Measurements from ENCODE around the gene ARVCF. TPM values are rescaled to one million over a fixed set of nuclear protein-coding genes. Genes with fewer than 3 reads are reported as not detected.
"Not testable (repeated sequence)": the region's sequence is repeated elsewhere in the genome, so short reads cannot be mapped to it uniquely, and the experiment has no call there.

Gene ARVCF
- total RNA-seq, 4 donors from 2014 or later = 32.5 to 61.5 (median 39.5) TPM

GRCh38 chr22:19940536-19941364, 75.9 kb downstream of the ARVCF start:
- H3K4me3 ChIP-seq = peak overlapping the region; percentile 72 to 93
- TF ChIP-seq POLR2A (IDR thresholded peaks at IDR 0.05) (no peak), POLR2AphosphoS5 (IDR thresholded peaks at IDR 0.05) (no peak), EP300 (IDR thresholded peaks at IDR 0.05) (no peak)
- no peaks in the 10 kb centered on the region for H3K9me3 ChIP-seq
- H3K4me1 ChIP-seq = peaks cover 4 to 67% (median 21%) of the 10 kb centered on the region in 3 donors
- no peaks in the 10 kb centered on the region for H3K27me3 ChIP-seq
- ATAC-seq = no peak
- H3K36me3 ChIP-seq = peaks cover 0 to 11% of the 10 kb centered on the region in 2 donors
- H3K27ac ChIP-seq = peak overlapping the region in 3 of 4 donors; percentile 92 to 98 (median 96)
- 42 to 71% methylated on average over 7 to 8 of the region's 21 CpGs for WGBS, 2 donors (ENCODE audit: low coverage in 1 of 2)

GRCh38 chr22:19937616-19938473, 78.8 kb downstream of the ARVCF start:
- H3K27ac ChIP-seq = no peak overlapping the region
- peaks cover 0 to 38% (median 10%) of the 10 kb centered on the region in 3 donors for H3K4me1 ChIP-seq
- TF ChIP-seq CTCF (IDR thresholded peaks at IDR 0.05) (no peak), POLR2A (IDR thresholded peaks at IDR 0.05) (no peak), POLR2AphosphoS5 (IDR thresholded peaks at IDR 0.05) (no peak), EP300 (IDR thresholded peaks at IDR 0.05) (no peak)
- H3K27me3 ChIP-seq = no peaks in the 10 kb centered on the region
- WGBS, 2 donors (ENCODE audit: low coverage in 1 of 2) = 68 to 79% methylated on average over 14 to 15 of the region's 16 CpGs
- ATAC-seq = no peak
- H3K4me3 ChIP-seq = no peak overlapping the region
- no peaks in the 10 kb centered on the region for H3K9me3 ChIP-seq
- peaks cover 0 to 11% of the 10 kb centered on the region in 2 donors for H3K36me3 ChIP-seq

GRCh38 chr22:19936513-19936912, 80.1 kb downstream of the ARVCF start:
- no peak overlapping the region for H3K27ac ChIP-seq
- no peak for ATAC-seq
- WGBS, 2 donors (ENCODE audit: low coverage in 1 of 2) = 93 to 96% methylated on average over 4 to 7 of the region's 7 CpGs

GRCh38 chr22:19935123-19935718, 81.4 kb downstream of the ARVCF start:
- 96 to 97% methylated on average over 10 to 11 of the region's 11 CpGs for WGBS, 2 donors (ENCODE audit: low coverage in 1 of 2)
- ATAC-seq, H3K27me3 ChIP-seq, H3K9me3 ChIP-seq, H3K4me3 ChIP-seq, H3K27ac ChIP-seq: not testable (repeated sequence)
- Histone ChIP-seq H3K36me3 (peaks cover 0 to 16% of the 10 kb centered on the region in 2 donors), H3K4me1 (peaks cover 0 to 19% (median 0%) of the 10 kb centered on the region in 3 donors)

More at GRCh38 chr22:19936513-19936912, 80.1 kb downstream of the ARVCF start:
- Histone ChIP-seq H3K27me3 (no peaks in the 10 kb centered on the region), H3K4me1 (peaks cover 0 to 29% (median 8%) of the 10 kb centered on the region in 3 donors), H3K36me3 (peaks cover 0 to 11% of the 10 kb centered on the region in 2 donors), H3K4me3 (no peak overlapping the region), H3K9me3 (no peaks in the 10 kb centered on the region)
- TF ChIP-seq POLR2A (IDR thresholded peaks at IDR 0.05) (no peak), CTCF (IDR thresholded peaks at IDR 0.05) (no peak), POLR2AphosphoS5 (IDR thresholded peaks at IDR 0.05) (no peak), EP300 (IDR thresholded peaks at IDR 0.05) (no peak)

GRCh38 chr22:19933341-19934241, 83.0 kb downstream of the ARVCF start:
- peaks cover 0 to 25% of the 10 kb centered on the region in 2 donors for H3K36me3 ChIP-seq
- no peak overlapping the region for H3K4me3 ChIP-seq
- no peaks in the 10 kb centered on the region for H3K9me3 ChIP-seq
- TF ChIP-seq POLR2AphosphoS5 (IDR thresholded peaks at IDR 0.05) (no peak), CTCF (IDR thresholded peaks at IDR 0.05) (no peak), POLR2A (IDR thresholded peaks at IDR 0.05) (no peak)
- H3K27me3 ChIP-seq = no peaks in the 10 kb centered on the region
- H3K4me1 ChIP-seq = peaks cover 0 to 4% (median 0%) of the 10 kb centered on the region in 3 donors
- ATAC-seq = no peak
- no peak overlapping the region for H3K27ac ChIP-seq
- 81% methylated on average over 4 of the region's 9 CpGs; no CpG with 5 or more reads in 1 of the 2 donors for WGBS, 2 donors (ENCODE audit: low coverage in 1 of 2)

Data from gastroesophageal sphincter (tissue), 4 donors.